Smooth muscle cell (in vitro differentiated cells): ENCODE measurements around the gene KRT79. TPM values are rescaled to one million over a fixed set of nuclear protein-coding genes. Genes with fewer than 3 reads are reported as not detected.

Source experiments
- polyA plus RNA-seq: library from polyadenylated mRNA; unstranded; fragments of >200 nt; fragmentation: Nextera tagmentation; extraction: Ambion mirVana; gene quantifications from 2 replicates; pipeline ENCODE4 v1.2.1, GENCODE V29; 2016
- small RNA-seq: library from RNA; depleted of rRNA; stranded (forward); fragments of <200 nt; gene quantifications from one replicate; pipeline ENCODE3, GENCODE V24; 2014
- total RNA-seq: library from RNA; depleted of rRNA; stranded (reverse); fragments of >200 nt; gene quantifications from 2 replicates; pipeline ENCODE4 v1.2.3, GENCODE V29; 2014

The KRT79 gene
- total and polyA plus RNA-seq, 2 experiments from 2014 or later, result 3.4 to 4.1 TPM

Small RNA genes within 50 kb of the gene (small RNA-seq; reads per million reads assigned to genes)
- gene AC107016.2, result not detected

Other genes starting within 250 kb of the KRT79 start
- not detected in 2 replicates for gene KRT72, start 232.8 kb downstream of the KRT79 start, total RNA-seq
- gene KRT72, start 232.8 kb downstream of the KRT79 start, polyA plus RNA-seq, result not detected in 2 replicates
- gene KRT73, start 215.8 kb downstream of the KRT79 start, total RNA-seq, result not detected in 2 replicates
- gene KRT73, start 215.8 kb downstream of the KRT79 start, polyA plus RNA-seq, result not detected in 2 replicates
- gene KRT2, start 182.1 kb downstream of the KRT79 start, total RNA-seq, result not detected in 2 replicates
- not detected in 2 replicates for gene KRT2, start 182.1 kb downstream of the KRT79 start, polyA plus RNA-seq
- gene KRT1, start 153.9 kb downstream of the KRT79 start, total RNA-seq, result 11.1 and 13.5 TPM in 2 replicates
- 3.1 and 5.6 TPM in 2 replicates for gene KRT1, start 153.9 kb downstream of the KRT79 start, polyA plus RNA-seq
- 3.8 TPM in 1 of 2 replicates, not detected in the other for gene KRT77, start 130.8 kb downstream of the KRT79 start, total RNA-seq
- not detected in 2 replicates for gene KRT77, start 130.8 kb downstream of the KRT79 start, polyA plus RNA-seq
- not detected in 2 replicates for gene KRT76, start 57.0 kb downstream of the KRT79 start, total RNA-seq
- not detected in 2 replicates for gene KRT76, start 57.0 kb downstream of the KRT79 start, polyA plus RNA-seq
- not detected in 2 replicates for gene KRT3, start 38.2 kb downstream of the KRT79 start, total RNA-seq
- not detected in 2 replicates for gene KRT3, start 38.2 kb downstream of the KRT79 start, polyA plus RNA-seq
- gene KRT4, start 20.2 kb downstream of the KRT79 start, total RNA-seq, result 0.45 TPM in 1 of 2 replicates, not detected in the other
- not detected in 2 replicates for gene KRT4, start 20.2 kb downstream of the KRT79 start, polyA plus RNA-seq
- gene KRT78, start 14.7 kb upstream of the KRT79 start, total RNA-seq, result 1.2 and 2.7 TPM in 2 replicates
- gene KRT78, start 14.7 kb upstream of the KRT79 start, polyA plus RNA-seq, result 1.6 TPM in 1 of 2 replicates, not detected in the other
- 694 and 929 TPM in 2 replicates for gene KRT8, start 70.8 kb upstream of the KRT79 start, total RNA-seq
- gene KRT8, start 70.8 kb upstream of the KRT79 start, polyA plus RNA-seq, result 1,025 and 2,331 TPM in 2 replicates
- gene KRT18, start 114.8 kb upstream of the KRT79 start, total RNA-seq, result 477 and 663 TPM in 2 replicates
- gene KRT18, start 114.8 kb upstream of the KRT79 start, polyA plus RNA-seq, result 894 and 2,163 TPM in 2 replicates
- 241 and 299 TPM in 2 replicates for gene EIF4B, start 172.1 kb upstream of the KRT79 start, total RNA-seq
- gene EIF4B, start 172.1 kb upstream of the KRT79 start, polyA plus RNA-seq, result 39.9 and 47.7 TPM in 2 replicates
- 9.3 and 11.4 TPM in 2 replicates for gene TNS2, start 215.8 kb upstream of the KRT79 start, total RNA-seq
- 17.4 TPM in 2 replicates for gene TNS2, start 215.8 kb upstream of the KRT79 start, polyA plus RNA-seq
- gene SPRYD3, start 245.1 kb upstream of the KRT79 start, total RNA-seq, result 20.2 and 23.0 TPM in 2 replicates
- gene SPRYD3, start 245.1 kb upstream of the KRT79 start, polyA plus RNA-seq, result 43.5 and 57.1 TPM in 2 replicates